Measurements from ENCODE around the gene TXNDC12.
"Not testable (repeated sequence)": the region's sequence is repeated elsewhere in the genome, so short reads cannot be mapped to it uniquely, and the experiment has no call there.

Gene TXNDC12

DNA sequence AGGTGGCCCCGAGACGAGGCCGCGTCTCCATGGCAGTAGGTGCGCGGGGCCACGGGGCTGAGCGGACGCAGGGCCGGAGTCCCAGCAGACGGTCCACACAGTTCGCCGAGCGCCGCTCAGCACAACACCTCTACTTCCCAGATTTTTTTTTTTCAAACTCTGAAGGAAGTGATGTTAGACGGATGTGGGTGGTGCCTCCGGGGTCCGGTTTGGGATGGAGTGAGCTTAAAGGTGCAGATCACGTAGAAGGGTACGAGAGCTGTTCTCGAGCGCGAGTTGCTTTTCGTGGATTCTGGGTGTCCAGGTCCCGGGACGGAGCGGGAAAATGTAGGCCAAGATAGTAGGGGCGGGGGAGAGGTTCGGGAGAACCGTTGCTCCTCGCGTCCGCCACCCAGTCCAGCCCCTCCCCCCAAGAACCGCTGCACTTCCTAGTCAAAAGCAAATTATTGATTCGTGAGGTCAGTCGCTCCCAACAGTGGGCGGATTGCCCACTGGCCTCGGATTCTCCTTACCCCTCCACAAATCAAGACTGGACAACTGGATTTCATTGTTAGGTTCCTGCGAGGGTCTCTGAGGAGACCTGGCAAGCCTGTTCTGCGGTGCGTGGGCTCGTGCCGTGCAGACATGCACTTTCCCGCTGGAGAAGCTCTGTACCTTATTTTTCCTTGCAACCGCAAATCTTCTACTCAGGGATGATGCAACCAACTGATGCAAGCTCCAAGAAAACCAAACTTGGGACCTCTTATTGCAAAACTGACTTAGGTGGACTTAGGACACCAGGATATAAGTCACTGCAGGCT lies at the start of gene TXNDC12:
TSS of gene TXNDC12 (minus strand) at position 126 of the 800 bp plus-strand sequence. CDS start at position 31, 95 bp downstream.
- peak within 1 kb of the TSS; percentile 78 to 99 (median 90) for H3K9ac ChIP-seq (ENCODE audit: low read length in 5 of 5)

DNA sequence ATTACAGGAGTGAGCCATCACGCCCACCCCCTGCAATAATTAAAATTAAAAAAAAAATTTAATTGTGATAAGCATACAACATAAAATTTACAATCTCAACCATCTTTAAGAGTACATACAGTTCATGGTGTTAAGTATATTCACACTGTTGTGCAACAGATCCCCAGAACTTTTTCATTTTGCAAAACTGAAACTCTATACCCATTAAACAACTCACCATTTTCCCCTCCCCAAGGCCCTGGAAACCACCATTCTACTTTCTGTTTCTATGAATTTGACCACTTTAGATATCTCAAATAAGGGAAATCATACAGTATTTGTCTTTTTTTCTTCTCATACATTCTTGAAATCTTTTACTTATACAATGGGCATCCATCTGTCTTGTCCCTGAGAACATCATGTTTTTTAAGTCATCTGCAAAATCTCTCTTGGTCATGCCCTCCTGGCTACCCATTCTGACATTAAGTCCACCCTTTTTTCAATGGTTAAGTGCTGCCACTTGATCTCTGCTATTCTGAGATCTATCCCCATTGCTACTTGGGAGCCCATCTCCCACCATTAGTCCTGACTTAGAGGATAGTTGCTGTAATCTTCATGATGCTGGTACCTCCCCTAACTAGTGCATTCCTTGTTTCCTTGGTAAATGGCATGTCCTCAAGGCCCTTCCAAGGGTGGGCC lies 47.5 kb upstream of the TXNDC12 start:
- no peak overlapping the region for H3K4me3 ChIP-seq (ENCODE audit: low read depth in 1 of 5, low read length in 5 of 5)
- no peaks in the 10 kb centered on the region for H3K27me3 ChIP-seq (ENCODE audit: control insufficient read depth in 5 of 5, insufficient read depth in 4 of 5, low read length in 5 of 5)
- H3K4me1 ChIP-seq (ENCODE audit: control insufficient read depth in 5 of 5, insufficient read depth in 5 of 5, low read length in 5 of 5): no peaks in the 10 kb centered on the region
- H3K9ac ChIP-seq (ENCODE audit: low read length in 5 of 5): no peak overlapping the region
- H3K27ac ChIP-seq (ENCODE audit: low read depth, low read length): no peak overlapping the region
- no peaks in the 10 kb centered on the region for H3K36me3 ChIP-seq (ENCODE audit: control insufficient read depth in 5 of 5, insufficient read depth in 5 of 5, low read length in 5 of 5)
- no peaks in the 10 kb centered on the region for H3K9me3 ChIP-seq (ENCODE audit: control insufficient read depth in 5 of 5, low read length in 5 of 5)

More for the DNA sequence above, at the start of gene TXNDC12:
- no peaks in the 10 kb centered on the region for H3K9me3 ChIP-seq (ENCODE audit: control insufficient read depth in 5 of 5, low read length in 5 of 5)
- peak within 1 kb of the TSS; percentile 93 to 97 (median 96) for H3K4me3 ChIP-seq (ENCODE audit: low read depth in 1 of 5, low read length in 5 of 5)
- peak within 1 kb of the TSS; percentile 92 for H3K27ac ChIP-seq (ENCODE audit: low read depth, low read length)
- peaks cover 3 to 15% (median 10%) of the 10 kb centered on the region in 5 donors for H3K36me3 ChIP-seq (ENCODE audit: control insufficient read depth in 5 of 5, insufficient read depth in 5 of 5, low read length in 5 of 5)
- peaks cover 7 to 61% (median 53%) of the 10 kb centered on the region in 5 donors for H3K4me1 ChIP-seq (ENCODE audit: control insufficient read depth in 5 of 5, insufficient read depth in 5 of 5, low read length in 5 of 5)
- no peaks in the 10 kb centered on the region for H3K27me3 ChIP-seq (ENCODE audit: control insufficient read depth in 5 of 5, insufficient read depth in 4 of 5, low read length in 5 of 5)

GRCh38 chr1:52098139-52098871 lies 43.3 kb upstream of the TXNDC12 start:
- no peak overlapping the region for H3K4me3 ChIP-seq (ENCODE audit: low read depth in 1 of 5, low read length in 5 of 5)
- H3K36me3 ChIP-seq (ENCODE audit: control insufficient read depth in 5 of 5, insufficient read depth in 5 of 5, low read length in 5 of 5): no peaks in the 10 kb centered on the region
- H3K9me3 ChIP-seq (ENCODE audit: control insufficient read depth in 5 of 5, low read length in 5 of 5): no peaks in the 10 kb centered on the region
- H3K4me1 ChIP-seq (ENCODE audit: control insufficient read depth in 5 of 5, insufficient read depth in 5 of 5, low read length in 5 of 5): peaks cover 0 to 5% (median 0%) of the 10 kb centered on the region in 5 donors
- H3K27me3 ChIP-seq (ENCODE audit: control insufficient read depth in 5 of 5, insufficient read depth in 4 of 5, low read length in 5 of 5): no peaks in the 10 kb centered on the region
- no peak overlapping the region for H3K9ac ChIP-seq (ENCODE audit: low read length in 5 of 5)
- H3K27ac ChIP-seq (ENCODE audit: low read depth, low read length): no peak overlapping the region

DNA sequence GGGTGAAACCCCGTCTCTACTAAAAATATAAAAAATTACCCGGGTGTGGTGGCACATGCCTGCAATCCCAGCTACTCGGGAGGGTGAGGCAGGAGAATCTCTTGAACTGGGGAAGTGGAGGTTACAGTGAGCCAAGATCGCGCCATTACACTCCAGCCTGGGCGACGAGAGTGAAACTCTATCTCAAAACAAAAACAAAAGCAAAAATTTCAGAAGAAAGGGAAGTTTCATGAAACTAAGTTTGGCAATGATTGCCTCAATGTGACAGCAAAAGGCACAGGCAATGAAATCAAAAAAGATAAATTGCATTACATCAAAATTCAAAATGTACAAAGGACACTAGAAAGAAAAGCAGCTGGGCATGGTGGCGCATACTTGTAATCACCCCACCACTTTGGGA lies 41.2 kb upstream of the TXNDC12 start:
- Histone ChIP-seq H3K4me1 (ENCODE audit: control insufficient read depth in 5 of 5, insufficient read depth in 5 of 5, low read length in 5 of 5) (peaks cover 0 to 5% (median 0%) of the 10 kb centered on the region in 5 donors), H3K9ac (ENCODE audit: low read length in 5 of 5) (no peak overlapping the region), H3K27me3 (ENCODE audit: control insufficient read depth in 5 of 5, insufficient read depth in 4 of 5, low read length in 5 of 5) (no peaks in the 10 kb centered on the region), H3K27ac (ENCODE audit: low read depth, low read length) (no peak overlapping the region), H3K4me3 (ENCODE audit: low read depth in 1 of 5, low read length in 5 of 5) (no peak overlapping the region), H3K9me3 (ENCODE audit: control insufficient read depth in 5 of 5, low read length in 5 of 5) (no peaks in the 10 kb centered on the region), H3K36me3 (ENCODE audit: control insufficient read depth in 5 of 5, insufficient read depth in 5 of 5, low read length in 5 of 5) (peaks cover 0 to 4% (median 1%) of the 10 kb centered on the region in 5 donors)

DNA sequence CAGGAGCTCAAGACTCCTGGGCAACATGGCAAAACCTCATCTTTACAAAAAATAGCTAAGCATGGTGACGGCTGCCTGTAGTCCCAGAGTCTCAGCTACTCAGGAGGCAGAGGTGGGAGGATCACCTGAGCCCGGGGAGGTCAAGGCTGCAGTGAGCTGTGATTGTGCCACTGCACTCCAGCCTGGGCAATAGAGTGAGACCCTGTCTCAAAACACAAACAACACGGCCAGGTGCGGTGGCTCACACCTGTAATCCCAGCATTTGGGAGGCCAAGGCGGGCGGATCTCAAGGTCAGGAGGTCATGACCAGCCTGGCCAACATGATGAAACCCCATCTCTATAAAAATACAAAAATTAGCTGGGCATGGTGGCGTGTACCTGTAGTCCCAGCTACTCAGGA lies 39.3 kb upstream of the TXNDC12 start:
- not testable (repeated sequence) for H3K4me3 ChIP-seq (ENCODE audit: low read depth in 1 of 5, low read length in 5 of 5); H3K9me3 ChIP-seq (ENCODE audit: control insufficient read depth in 5 of 5, low read length in 5 of 5); H3K9ac ChIP-seq (ENCODE audit: low read length in 5 of 5); H3K27me3 ChIP-seq (ENCODE audit: control insufficient read depth in 5 of 5, insufficient read depth in 4 of 5, low read length in 5 of 5); H3K27ac ChIP-seq (ENCODE audit: low read depth, low read length); H3K4me1 ChIP-seq (ENCODE audit: control insufficient read depth in 5 of 5, insufficient read depth in 5 of 5, low read length in 5 of 5)
- peaks cover 6 to 18% (median 10%) of the 10 kb centered on the region in 5 donors for H3K36me3 ChIP-seq (ENCODE audit: control insufficient read depth in 5 of 5, insufficient read depth in 5 of 5, low read length in 5 of 5)

DNA sequence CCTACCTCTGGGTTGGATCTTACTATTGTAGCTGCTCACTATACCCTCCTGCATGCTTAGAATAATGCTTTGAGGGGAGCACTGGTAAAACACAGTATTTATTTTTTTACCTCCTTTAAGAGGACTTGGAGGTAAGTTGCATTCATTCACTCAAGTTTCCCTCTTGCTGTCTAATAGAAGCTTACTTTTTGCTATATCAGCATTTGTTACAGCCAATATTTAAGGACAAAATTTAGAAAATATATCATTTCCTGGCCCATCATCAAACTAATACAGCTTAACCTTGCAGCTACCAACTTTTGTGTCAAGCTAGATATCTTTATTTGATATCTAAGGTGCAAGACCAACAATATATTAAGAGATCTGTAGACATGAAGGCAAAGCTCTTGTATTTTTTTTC lies 32.9 kb upstream of the TXNDC12 start:
- H3K27ac ChIP-seq (ENCODE audit: low read depth, low read length); H3K4me1 ChIP-seq (ENCODE audit: control insufficient read depth in 5 of 5, insufficient read depth in 5 of 5, low read length in 5 of 5); H3K27me3 ChIP-seq (ENCODE audit: control insufficient read depth in 5 of 5, insufficient read depth in 4 of 5, low read length in 5 of 5); H3K9ac ChIP-seq (ENCODE audit: low read length in 5 of 5); H3K9me3 ChIP-seq (ENCODE audit: control insufficient read depth in 5 of 5, low read length in 5 of 5); H3K4me3 ChIP-seq (ENCODE audit: low read depth in 1 of 5, low read length in 5 of 5): not testable (repeated sequence)
- H3K36me3 ChIP-seq (ENCODE audit: control insufficient read depth in 5 of 5, insufficient read depth in 5 of 5, low read length in 5 of 5): peaks cover 16 to 47% (median 38%) of the 10 kb centered on the region in 5 donors

DNA sequence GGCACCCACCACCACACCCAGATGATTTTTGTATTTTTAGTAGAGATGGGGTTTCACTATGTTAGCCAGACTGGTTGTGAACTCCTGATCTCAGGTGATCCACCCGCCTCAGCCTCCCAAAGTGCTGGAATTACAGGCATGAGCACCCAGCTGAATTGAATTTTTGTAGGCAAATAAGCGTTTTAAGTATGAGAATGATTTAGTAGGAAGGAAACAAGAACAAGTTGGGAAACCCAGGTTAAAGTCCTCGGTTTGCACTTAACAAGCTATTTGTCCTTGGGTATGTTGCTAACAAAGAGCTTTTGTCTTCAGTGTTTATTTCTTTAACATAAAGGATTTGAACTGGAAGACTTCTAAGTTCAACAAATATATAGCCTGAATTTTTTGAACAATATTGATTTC lies 25.0 kb upstream of the TXNDC12 start:
- Histone ChIP-seq H3K27ac (ENCODE audit: low read depth, low read length) (no peak overlapping the region), H3K4me1 (ENCODE audit: control insufficient read depth in 5 of 5, insufficient read depth in 5 of 5, low read length in 5 of 5) (no peaks in the 10 kb centered on the region), H3K27me3 (ENCODE audit: control insufficient read depth in 5 of 5, insufficient read depth in 4 of 5, low read length in 5 of 5) (no peaks in the 10 kb centered on the region), H3K9me3 (ENCODE audit: control insufficient read depth in 5 of 5, low read length in 5 of 5) (no peaks in the 10 kb centered on the region), H3K9ac (ENCODE audit: low read length in 5 of 5) (no peak overlapping the region), H3K36me3 (ENCODE audit: control insufficient read depth in 5 of 5, insufficient read depth in 5 of 5, low read length in 5 of 5) (peaks cover 10 to 27% (median 20%) of the 10 kb centered on the region in 5 donors), H3K4me3 (ENCODE audit: low read depth in 1 of 5, low read length in 5 of 5) (no peak overlapping the region)

- not testable (repeated sequence) for H3K4me3 ChIP-seq (ENCODE audit: low read depth in 1 of 5, low read length in 5 of 5); H3K9ac ChIP-seq (ENCODE audit: low read length in 5 of 5); H3K27ac ChIP-seq (ENCODE audit: low read depth, low read length); H3K27me3 ChIP-seq (ENCODE audit: control insufficient read depth in 5 of 5, insufficient read depth in 4 of 5, low read length in 5 of 5); H3K9me3 ChIP-seq (ENCODE audit: control insufficient read depth in 5 of 5, low read length in 5 of 5); H3K4me1 ChIP-seq (ENCODE audit: control insufficient read depth in 5 of 5, insufficient read depth in 5 of 5, low read length in 5 of 5)
- H3K36me3 ChIP-seq (ENCODE audit: control insufficient read depth in 5 of 5, insufficient read depth in 5 of 5, low read length in 5 of 5): peaks cover 14 to 29% (median 23%) of the 10 kb centered on the region in 5 donors
Observed at GRCh38 chr1:52077277-52077676, 22.3 kb upstream of the TXNDC12 start.

- no peak overlapping the region for H3K27ac ChIP-seq (ENCODE audit: low read depth, low read length)
- no peaks in the 10 kb centered on the region for H3K9me3 ChIP-seq (ENCODE audit: control insufficient read depth in 5 of 5, low read length in 5 of 5)
- no peak overlapping the region for H3K4me3 ChIP-seq (ENCODE audit: low read depth in 1 of 5, low read length in 5 of 5)
- H3K27me3 ChIP-seq (ENCODE audit: control insufficient read depth in 5 of 5, insufficient read depth in 4 of 5, low read length in 5 of 5): no peaks in the 10 kb centered on the region
- peaks cover 17 to 31% (median 23%) of the 10 kb centered on the region in 5 donors for H3K36me3 ChIP-seq (ENCODE audit: control insufficient read depth in 5 of 5, insufficient read depth in 5 of 5, low read length in 5 of 5)
- no peak overlapping the region for H3K9ac ChIP-seq (ENCODE audit: low read length in 5 of 5)
- peaks cover 0 to 1% (median 0%) of the 10 kb centered on the region in 5 donors for H3K4me1 ChIP-seq (ENCODE audit: control insufficient read depth in 5 of 5, insufficient read depth in 5 of 5, low read length in 5 of 5)
Observed at GRCh38 chr1:52072291-52072690, 17.3 kb upstream of the TXNDC12 start.

All from subcutaneous abdominal adipose tissue (tissue), 5 donors.